A673 (cell line): ENCODE results near the gene SATB1.

Source experiments
- CTCF ChIP-seq: fragments of 300-800, 200-600 bp; sonication (generic); conservative IDR thresholded peaks from 2 replicates; pipeline ENCODE4 v1.5.1; 2017; ENCODE audit warnings: low read depth, mild to moderate bottlenecking, antibody characterized with exemption, low read length, moderate library complexity, mixed read lengths
- EZH2 ChIP-seq: fragments of 200-600 bp; sonication (generic); IDR thresholded peaks from 2 replicates; pipeline ENCODE4 v1.6.1; 2017; ENCODE audit warnings: borderline replicate concordance, low read depth, mild to moderate bottlenecking, mixed read lengths, antibody characterized with exemption, low read length; ENCODE audit not compliant: poor library complexity, severe bottlenecking

- no peak for TF ChIP-seq CTCF
- TF ChIP-seq EZH2, result no peak
These were observed 123.4 kb downstream of the SATB1 start for GRCh38 chr3:18301781-18302180.
